NCI-H2107 treated with DMSO at 0.1 percent for 48 hours (cell line): ENCODE measurements around the gene UVRAG.

Experiments
- DNase-seq: peaks from one replicate; lab custom pipeline; 2025; ENCODE audit not compliant: unreplicated experiment; lab: John Stamatoyannopoulos, UW

Gene UVRAG

DNA sequence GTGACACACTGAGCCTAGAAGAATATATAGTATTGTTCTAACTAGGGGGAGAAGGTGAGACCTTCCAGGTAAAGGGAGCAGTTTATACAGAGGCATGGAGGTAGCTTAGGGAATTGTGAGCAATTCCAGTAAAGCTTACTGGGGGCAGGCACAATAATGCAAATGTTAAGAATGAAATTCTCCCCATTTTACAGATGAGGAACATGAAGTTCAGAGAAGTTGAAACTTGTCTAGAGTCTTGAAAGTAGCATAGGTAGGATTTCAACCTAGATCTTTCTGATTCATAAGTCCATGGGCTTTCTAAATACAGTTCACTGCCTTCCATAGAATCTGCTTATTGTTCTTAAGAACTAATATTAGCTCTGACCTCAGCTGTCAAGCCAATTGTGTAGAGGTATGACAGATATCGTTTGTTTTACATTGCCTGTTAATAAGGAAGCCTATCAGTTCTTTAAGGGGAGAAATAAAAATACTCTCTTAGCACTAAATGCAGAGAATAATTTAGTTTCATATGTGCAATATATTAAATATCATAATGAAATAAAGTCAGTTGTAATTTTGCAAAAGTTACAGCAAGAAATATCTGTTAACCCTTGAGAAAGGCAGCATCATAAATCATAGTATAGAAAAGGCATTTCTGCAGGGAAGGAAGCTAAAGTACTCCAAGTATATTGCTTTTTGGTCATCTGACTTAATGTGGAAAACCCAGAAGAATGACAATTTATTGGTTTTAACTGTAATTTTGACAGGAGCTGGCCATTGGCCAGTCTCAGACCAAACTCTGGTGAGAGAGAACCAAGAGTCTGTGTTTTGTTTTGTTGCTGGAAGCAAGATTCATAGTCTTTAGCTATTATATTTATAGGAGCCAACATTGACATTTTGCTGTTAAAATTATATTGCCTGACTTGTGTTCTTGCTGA, 181.8 kb downstream of the UVRAG start:
- no peak for DNase-seq

DNA sequence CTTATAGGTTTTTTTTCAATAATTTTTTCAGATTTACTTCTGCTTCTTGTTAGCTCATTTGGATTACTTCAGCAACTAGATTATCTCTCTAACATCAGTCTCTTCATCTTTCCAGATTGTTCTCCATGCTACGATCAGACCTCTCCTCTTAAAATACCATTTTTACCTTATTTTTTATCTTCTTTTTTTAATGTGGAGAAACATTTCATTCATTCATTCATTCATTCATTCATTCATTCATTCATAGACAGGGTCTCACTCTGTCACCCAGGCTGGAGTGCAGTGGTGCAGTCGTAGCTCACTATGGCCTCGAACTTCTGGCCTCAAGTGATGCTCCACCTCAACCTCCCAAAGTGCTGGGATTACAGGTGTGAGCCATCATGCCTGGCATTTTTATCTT, 189.4 kb downstream of the UVRAG start:
- DNase-seq, result no peak

DNA sequence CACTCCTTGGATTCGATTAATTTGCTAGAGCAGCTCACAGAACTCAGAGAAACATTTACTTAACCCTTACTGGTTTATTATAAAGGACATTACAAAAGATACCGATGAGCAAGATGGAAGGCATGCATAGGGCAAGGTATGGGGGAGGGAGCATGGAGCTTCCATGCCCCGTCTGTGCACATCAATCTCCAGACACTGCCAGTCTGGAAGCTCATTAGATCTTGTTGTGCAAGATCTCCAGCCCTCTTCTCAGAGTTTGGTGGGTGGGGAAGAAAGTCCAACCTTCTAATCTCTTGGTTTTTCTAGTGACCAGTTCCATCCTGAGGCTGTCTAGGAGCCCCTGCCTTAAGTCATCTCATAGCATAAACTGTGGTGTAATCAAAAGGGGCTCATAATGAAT, 190.7 kb downstream of the UVRAG start:
- DNase-seq, result no peak

DNA sequence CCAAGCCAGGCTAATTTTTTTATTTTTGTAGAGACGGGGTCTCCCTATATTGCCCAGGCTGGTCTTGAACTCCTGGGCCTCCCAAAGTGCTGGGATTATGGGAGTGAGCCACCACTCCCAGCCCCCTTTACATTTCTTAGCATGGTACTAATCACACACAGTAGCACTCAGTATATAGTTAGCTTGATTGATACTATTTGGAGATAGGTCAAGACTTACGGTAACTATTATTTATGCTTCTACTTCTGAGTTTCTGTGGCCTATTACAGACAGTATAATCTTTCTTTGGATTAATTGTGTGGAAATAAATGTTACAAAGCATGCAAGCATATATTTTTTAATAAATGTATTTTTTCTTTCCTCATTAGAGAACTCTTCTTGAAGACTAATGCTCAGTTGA, 192.2 kb downstream of the UVRAG start:
- DNase-seq, result no peak

DNA sequence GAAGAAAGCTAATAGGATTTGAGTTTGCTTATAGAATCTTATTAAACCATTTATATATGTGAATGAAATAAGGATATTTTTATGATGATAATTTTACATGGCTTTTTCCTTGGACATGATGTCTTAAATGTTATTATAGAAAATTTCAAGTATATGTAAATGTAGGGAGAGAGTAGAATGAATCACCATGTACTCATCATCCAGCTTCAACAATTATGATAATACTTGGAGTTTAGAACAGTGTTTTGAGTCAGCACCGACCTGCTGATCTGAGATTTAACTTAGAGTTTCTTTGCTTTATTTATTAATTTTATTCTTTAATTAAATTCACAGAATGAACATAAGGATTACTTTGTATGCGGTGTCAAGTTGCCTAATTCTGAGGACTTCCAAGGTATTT, 193.5 kb downstream of the UVRAG start:
- no peak for DNase-seq

DNA sequence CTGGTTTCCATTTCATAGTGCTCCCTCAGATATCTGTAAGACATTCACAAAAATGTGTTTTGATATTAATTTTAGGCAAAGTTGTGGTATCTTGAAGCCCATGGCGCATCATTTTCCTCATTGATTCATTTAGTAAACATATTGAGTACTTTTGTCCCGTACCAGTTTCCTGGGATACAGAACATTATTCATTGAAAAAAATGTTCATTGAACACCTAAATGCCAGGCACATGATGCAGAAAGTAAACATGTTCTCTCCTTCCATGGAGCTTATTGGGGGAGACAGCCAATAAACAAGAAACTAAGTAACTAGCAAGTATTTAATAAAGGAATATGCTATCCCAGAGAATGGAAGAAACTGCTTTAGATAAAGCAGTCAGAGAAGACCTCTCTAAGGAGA, 195.0 kb downstream of the UVRAG start:
- DNase-seq, result no peak

DNA sequence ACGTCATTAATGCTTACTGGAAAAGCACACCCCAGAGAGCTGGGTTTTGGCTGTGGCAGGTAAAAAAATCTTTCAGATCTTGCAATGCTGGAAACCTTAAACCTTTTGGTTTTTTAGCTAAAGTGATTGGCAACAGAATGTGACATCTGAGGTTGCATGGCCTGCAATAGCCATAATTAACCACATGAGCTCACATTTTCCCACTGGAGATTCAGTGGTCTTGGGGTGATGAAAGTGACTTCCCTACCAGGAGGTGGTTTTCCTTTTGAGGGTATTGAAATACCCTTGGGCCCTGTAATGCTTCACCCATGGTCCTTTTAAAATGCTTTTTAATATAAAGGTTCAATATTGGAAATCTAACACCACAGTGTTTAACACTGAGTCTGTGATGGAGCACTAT, 198.5 kb downstream of the UVRAG start:
- no peak for DNase-seq

DNA sequence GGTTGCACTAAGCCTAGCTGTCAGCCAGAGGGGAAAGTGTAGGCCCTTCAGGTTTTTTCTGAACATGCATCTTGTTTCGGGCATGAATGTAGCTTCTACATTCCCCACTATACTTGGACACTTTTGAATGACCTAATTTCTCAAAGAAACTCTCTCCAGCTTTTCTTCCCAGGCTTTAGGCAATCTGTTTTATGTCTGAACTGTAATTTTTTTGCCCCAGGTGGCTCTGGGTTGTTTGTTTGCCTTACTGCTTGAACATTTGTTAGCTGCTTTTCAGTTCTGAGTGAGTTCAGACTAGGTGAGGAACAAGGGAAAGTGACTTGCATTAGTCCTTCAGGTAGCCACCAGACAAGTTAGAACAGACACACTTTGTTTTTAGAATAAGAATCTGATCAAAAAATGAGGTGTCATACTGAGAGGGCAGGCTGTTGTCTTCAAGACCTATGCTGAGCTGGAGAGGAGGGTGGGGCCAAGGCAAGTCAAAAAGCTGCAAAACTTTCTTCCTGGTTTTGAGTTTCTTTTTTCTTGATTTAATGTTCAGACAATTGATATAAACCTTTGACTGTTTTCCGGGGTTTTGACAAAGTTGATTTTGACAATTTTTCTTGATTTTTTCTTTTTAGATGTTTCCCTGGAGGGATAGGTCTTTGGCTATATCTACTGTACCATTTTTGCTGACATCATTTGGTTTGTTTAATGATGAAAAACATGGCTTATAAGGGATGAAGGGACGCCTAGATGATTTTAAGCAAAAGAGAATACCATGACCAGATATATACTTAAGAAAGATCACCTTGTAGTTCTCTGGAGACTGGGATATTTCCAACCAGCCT, 208.4 kb downstream of the UVRAG start:
- DNase-seq, result peak; percentile 2

DNA sequence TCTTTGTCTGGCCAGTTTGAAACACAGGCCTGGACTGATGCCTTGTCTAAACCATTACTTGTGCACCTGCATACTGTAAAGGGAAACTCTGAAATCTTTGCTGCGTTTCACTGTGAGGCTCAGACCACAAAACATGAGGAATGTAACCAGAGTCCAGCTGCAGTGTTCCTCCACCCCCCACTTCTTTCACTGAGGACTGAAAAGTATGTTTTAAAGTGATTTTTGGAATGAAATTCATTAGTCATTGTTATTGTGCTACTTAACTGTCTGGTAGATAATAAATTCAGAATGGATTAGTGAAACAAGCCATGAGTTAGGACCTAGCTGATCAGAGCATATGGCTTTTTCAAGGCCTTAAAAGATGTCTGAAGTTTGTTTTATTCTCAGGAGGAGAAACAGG, 210.1 kb downstream of the UVRAG start:
- no peak for DNase-seq

DNA sequence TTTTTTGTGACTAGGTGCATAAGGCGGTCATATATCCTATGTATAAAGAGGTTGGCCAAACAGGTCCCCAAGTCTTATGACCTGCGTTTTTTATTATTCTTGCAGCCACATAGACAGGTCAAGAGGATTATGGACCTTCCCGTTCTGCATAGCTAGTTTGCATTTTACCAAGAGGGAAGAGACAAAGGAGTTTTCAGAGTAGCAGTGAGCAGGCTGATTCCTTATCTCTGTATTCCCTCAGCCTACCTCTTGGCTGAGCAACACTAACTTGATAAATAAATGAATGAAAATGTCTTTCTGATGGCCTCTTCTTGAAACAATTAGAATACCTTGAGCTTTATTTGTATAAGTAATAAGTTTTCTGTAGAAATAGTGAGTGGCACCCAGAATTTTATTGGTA, 210.8 kb downstream of the UVRAG start:
- no peak for DNase-seq

DNA sequence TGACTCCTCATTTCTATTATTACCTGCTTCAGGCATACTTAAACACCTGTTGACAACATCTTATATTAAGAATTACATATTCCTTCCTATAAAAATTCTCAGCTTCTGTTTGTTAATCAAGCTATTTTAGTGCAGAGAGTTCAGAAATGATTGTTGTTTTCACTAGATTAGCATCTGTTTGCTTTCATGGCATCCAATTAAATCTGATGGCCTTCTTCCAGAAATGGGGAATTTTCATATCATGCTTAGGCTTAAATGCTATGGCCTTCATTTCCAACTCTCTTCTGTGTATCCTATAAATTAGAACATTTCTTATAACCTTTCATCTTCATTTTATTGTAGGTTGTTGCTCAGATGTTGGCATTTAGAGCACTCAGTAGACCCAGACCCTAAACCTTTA, 211.3 kb downstream of the UVRAG start:
- no peak for DNase-seq

DNA sequence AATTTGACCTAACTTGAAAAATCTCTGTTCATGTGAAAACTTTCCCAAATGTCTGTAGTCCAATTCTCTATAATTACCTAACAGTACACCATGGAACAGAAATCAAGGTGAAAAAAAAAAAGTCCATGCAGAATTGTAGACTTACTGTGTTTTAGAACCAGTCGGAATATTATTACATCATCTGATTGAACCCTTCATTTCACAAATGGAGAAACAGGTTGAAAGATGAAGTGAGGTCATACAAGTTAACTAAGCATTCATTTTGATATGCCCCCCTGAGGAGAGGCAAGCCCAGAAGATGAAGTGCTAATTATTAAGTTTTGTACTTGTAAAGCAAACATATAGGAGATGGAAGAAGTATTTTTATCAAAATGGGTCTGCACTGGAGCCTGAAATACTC, 211.9 kb downstream of the UVRAG start:
- DNase-seq, result no peak

DNA sequence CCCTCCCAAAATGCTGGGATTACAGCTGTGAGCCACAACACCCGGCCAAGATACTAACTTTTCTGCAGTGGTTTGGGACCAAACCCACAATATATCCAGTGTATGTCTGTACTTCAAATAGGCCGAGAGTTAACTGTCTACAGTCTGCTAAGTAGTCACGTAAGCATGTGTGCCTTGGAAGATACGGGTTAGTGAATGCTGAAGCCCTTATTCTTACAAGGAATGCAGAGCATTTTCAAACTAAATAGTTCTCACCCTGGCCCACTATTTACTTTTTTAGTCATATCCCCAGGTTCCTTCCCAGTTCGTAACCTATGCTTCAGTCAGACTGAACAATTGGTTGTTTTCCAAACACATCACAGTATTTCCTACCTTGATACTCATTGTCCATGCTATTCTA, 215.3 kb downstream of the UVRAG start:
- DNase-seq, result no peak

DNA sequence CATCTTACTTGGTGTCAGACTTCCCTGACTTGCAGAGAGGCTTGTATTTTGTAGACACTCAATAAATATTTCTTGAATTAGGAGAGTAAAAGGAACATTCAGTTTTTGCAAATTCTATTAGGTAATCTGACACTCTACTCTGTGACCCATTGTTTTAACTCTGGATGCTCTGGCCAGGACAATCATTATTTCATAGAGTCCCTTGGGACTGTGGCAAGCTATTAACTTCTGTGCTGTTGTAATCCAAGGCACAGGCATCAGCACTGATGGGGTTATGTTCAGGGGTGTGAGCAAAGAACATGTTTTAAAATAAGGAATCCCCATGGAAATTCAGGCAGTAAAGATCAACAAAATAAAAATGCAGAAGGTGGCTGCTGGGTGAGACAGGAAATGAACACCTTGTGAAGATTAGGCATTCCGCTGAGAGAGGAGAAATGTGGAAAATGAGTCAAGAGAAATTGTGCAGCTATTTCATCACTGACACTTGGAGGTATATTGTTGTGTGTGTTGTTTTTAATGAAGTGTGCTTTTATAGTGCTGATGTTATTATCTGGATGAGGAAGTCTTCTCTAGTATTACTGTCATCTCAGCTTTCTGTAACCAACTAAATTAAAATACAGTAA, 216.1 kb downstream of the UVRAG start:
- DNase-seq, result no peak

DNA sequence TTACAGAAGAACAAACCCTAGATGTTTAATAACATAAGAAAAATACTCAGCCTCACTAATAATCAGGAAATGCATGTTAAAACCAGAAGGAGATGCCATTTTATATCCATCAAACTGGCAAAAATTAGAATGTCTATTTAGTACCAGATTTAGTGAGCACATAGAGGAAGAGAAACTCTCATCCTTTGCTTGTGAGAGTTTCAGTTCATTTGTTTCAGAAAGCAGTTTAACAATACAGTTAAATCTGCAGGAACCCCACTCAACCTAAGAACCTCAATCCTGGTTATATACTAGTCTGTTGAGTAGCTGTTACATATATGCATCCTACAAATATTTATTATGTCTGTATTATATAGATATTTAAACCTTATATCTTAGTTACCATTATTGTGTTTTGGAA, 218.7 kb downstream of the UVRAG start:
- DNase-seq, result no peak

DNA sequence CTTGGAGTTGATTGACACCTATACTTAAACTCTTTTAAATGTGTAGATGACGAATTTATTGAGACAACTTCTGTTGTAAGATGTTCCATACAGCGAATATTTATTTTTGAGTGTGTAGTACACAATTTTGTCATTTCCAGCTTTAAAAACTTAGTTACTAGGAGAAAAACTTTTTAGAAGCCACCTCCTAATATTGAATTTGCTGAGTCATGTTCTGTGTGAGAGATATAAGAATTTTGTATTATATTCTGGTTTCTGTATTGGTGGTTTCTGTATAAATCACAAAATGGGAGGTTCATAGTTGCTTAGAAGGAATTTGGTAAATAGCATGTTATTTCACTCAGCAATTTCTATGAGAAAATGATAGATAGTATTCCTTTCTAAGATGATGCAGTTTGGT, 220.0 kb downstream of the UVRAG start:
- DNase-seq, result no peak

DNA sequence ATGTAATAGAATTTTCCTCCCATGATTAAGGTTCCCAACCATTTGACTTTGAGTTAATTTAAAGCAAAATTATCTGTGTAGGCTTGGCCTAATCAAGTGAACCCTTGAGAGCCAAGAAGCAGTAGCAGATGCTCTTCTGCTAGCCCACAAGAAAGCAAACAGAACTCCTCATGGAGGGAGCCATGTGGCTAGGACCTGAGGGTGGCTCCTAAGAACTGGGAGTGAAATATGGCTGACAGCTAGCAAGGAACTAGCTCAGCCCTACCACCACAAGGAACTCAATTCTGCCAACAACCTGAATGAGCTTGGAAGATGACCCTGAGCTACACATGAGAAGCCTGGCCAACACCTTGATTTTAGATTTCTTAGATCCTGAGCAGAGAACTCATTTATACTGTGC, 223.6 kb downstream of the UVRAG start:
- no peak for DNase-seq

DNA sequence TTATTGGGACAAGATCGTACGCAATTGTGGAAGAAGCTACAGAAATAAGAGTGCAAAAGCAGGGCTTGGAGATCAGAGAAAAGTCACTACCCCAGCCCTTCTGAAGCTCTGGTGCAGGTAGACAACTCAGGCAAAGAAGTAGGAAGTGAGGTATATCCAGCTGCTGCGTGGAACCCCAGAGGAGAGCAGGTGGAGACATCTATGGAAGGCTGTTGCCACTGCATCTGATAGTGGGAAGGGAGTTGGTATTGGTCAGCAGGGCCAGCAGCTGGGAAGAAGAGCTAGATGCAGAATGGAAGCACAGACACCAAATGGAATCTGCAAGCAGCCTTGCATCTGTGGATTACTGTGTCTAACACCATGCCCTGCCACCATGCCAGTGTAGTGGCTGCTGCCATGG, 226.2 kb downstream of the UVRAG start:
- DNase-seq, result no peak

DNA sequence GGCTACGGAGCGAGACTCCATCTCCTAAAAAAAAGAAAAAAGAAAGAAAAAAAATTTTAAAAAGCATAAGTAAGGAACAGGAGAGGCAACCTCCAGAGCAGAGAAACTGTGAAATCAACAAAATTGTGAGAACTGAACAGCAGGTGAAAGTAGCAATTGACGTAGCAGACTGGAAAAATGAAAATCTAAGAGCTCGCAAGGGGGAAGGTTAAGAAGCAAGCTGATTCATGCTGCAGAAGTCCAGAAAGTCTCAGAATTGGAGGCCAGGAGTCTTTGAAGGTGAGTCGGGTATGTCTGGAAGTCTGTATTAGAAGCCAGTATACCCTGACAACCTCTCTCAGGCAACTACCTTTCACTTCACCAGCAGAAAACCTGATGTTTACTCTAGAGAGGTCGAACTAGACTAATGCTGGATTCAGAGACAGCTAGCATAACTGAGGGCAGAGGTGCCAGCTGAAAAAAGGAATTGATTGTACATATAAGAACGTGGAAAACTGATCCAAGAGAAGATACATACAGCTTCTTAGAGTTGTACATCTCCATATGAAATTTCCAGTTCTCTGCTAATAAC, 229.8 kb downstream of the UVRAG start:
- DNase-seq, result no peak

DNA sequence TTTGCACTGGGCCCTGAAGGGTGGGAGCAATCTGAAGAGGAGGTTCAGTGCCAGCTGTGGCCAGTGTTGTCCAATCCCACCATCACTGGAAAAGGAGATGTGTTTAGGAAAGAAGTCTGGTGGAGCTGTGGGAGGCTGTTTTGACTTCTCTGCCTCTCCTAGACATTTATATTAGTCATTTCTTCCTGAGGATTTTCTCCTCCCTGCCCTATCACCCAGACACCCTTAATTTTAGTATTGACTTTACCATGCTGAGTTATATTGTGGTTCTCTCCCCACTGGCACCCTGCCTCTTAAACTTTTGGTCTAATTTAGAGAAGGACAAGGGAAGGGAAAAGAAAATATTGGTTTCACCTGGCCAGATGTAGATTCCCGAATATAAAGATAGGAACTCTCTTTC, 232.2 kb downstream of the UVRAG start:
- no peak for DNase-seq

DNA sequence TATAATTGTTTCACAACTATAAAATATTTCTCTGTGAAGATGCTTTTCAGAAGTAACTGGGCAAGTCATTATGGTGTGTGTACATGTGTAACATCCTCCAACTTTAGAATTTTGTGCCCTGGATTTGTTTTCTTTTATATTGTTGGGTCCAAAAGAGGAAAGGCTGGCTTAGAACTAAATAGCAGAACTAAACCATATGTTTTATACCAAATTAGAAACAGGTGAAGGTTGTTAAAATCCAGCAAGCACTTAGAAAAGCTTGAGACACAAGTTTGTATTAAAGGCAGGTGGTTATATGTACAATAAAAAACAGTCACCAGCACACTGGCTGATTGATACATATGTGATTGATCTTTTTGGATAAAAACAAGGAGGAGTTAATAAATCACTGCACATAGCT, 232.8 kb downstream of the UVRAG start:
- DNase-seq, result no peak

DNA sequence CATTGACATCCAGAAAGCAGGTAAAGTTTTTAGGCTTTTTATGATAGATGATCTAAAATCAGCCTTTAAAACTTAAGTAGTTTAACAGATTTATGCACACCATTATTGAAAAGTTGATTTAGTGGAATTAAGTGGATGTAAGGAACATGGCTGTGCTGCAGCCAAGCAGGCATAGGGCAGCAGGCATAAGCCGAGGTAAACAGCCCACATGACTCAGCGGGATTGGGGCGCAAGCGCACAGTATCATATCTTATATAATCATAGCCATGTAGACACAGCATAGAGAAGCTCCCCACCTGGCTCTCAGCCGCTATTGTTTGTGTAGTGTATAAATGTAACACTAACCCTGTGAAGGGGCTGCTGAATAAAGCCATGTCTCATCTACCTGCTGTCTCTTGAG, 233.8 kb downstream of the UVRAG start:
- no peak for DNase-seq
